Aorta (tissue), 5 donors: ENCODE data around the gene ZNF892. TPM values are rescaled to one million over a fixed set of nuclear protein-coding genes. Genes with fewer than 3 reads are reported as not detected.
"Not testable (repeated sequence)": the region's sequence is repeated elsewhere in the genome, so short reads cannot be mapped to it uniquely, and the experiment has no call there.

Experiments used
- ATAC-seq: fragments of 200-7000 bp; cut with Tn5 transposase; one replicate; pipeline ENCODE4 v1.9.1; 2022; ENCODE audit warnings: moderate library complexity; ENCODE audit not compliant: low FRiP score
- DNase-seq, 2 donors: peaks; one replicate each; pipeline ENCODE4 v3.0.0-alpha.2; 2020
- H3K27ac ChIP-seq, 2 donors: one replicate each; pipeline ENCODE4 v1.5.1; 2013; ENCODE audit warnings: low read length in 2 of 2, mild to moderate bottlenecking in 2 of 2, moderate library complexity in 2 of 2, control low read depth in 1 of 2, inconsistent platforms in 1 of 2, low read depth in 1 of 2
- H3K27me3 ChIP-seq, 2 donors: one replicate each; pipeline ENCODE4 v1.6.1; 2013; ENCODE audit warnings: control low read depth in 1 of 2, low read length in 1 of 2, mild to moderate bottlenecking in 1 of 2, moderate library complexity in 1 of 2; ENCODE audit not compliant: insufficient read depth in 2 of 2, control insufficient read depth in 1 of 2
- H3K36me3 ChIP-seq, 2 donors: one replicate each; pipeline ENCODE4 v1.6.1; 2013; ENCODE audit warnings: control low read depth in 1 of 2, low read length in 1 of 2, mild to moderate bottlenecking in 1 of 2; ENCODE audit not compliant: insufficient read depth in 2 of 2, control insufficient read depth in 1 of 2
- H3K4me1 ChIP-seq, 2 donors: one replicate each; pipeline ENCODE4 v1.6.1; 2013; ENCODE audit warnings: low read length in 2 of 2, control low read depth in 1 of 2, mild to moderate bottlenecking in 1 of 2, moderate library complexity in 1 of 2; ENCODE audit not compliant: insufficient read depth in 2 of 2, control insufficient read depth in 1 of 2
- H3K4me3 ChIP-seq, 2 donors: one replicate each; pipeline ENCODE4 v1.5.1; 2013; ENCODE audit warnings: low read length in 2 of 2, control low read depth in 1 of 2, mild to moderate bottlenecking in 1 of 2
- H3K9me3 ChIP-seq: one replicate; pipeline ENCODE4 v1.6.1; 2013; ENCODE audit warnings: mild to moderate bottlenecking, low read length; ENCODE audit not compliant: control insufficient read depth
- WGBS, 2 donors: extraction: QIAGEN DNeasy Blood & Tissue Kit; methylation state at CpG; one replicate each; pipeline ENCODE4 v1.1.7; 2013; 5-methylcytosine and 5-hydroxymethylcytosine counted together
- intact Hi-C, 2 donors: fragments of 100-400 bp; cut with DNase I; formaldehyde crosslinking; loops; one replicate each; pipeline versions ENCODE4 v1.14.2 to v1.15.0; 2022
- polyA plus RNA-seq, 2 donors: library from polyadenylated mRNA; stranded (reverse); fragments of 200-250 nt; gene quantifications; one replicate each; pipeline ENCODE4 v1.2.3, GENCODE V29; 2013
- total RNA-seq, 2 donors: library from RNA; stranded (reverse); fragmentation: NEBNext Ultra II Directional; extraction: Animal tissue kit (Norgen Biotek cat#: 25700); gene quantifications; one replicate each; pipeline ENCODE4 v1.2.1, GENCODE V29; 2021
- donor health status: healthy with polysubstance abuse.
- donor health status: Bipolar disorder and iron deficiency.
- donor health status: DM: no; HTN: no; CAD: no.
- donor health status: DM: no; HTN: no; CAD: no.
- donor health status: DM: yes; HTN: yes; CAD: no.

Gene ZNF892
- total and polyA plus RNA-seq, 4 donors: 0.64 to 8.3 (median 4.3) TPM; not detected in 1

- no peak for DNase-seq
- Histone ChIP-seq H3K9me3 (peaks cover 14% of the 10 kb centered on the region), H3K4me1 (no peaks in the 10 kb centered on the region), H3K4me3 (no peak overlapping the region), H3K27ac (no peak overlapping the region), H3K27me3 (no peaks in the 10 kb centered on the region), H3K36me3 (no peaks in the 10 kb centered on the region)
- intact Hi-C loops: no loop called here
- no peak for ATAC-seq
Measured at GRCh38 chr2:95238131-95238530, 30.8 kb downstream of the ZNF892 start.

- H3K27ac ChIP-seq: no peak overlapping the region
- intact Hi-C loops: no loop called here
- DNase-seq (no peak), ATAC-seq (no peak)
- no peaks in the 10 kb centered on the region for H3K27me3 ChIP-seq
- peaks cover 10% of the 10 kb centered on the region for H3K9me3 ChIP-seq
- no peaks in the 10 kb centered on the region for H3K4me1 ChIP-seq
- no peaks in the 10 kb centered on the region for H3K36me3 ChIP-seq
- WGBS, 2 donors: 95 to 96% methylated on average over 5 of the region's 5 CpGs
- no peak overlapping the region for H3K4me3 ChIP-seq
Measured at GRCh38 chr2:95240091-95240490, 32.8 kb downstream of the ZNF892 start.

GRCh38 chr2:95240556-95240955 is 33.2 kb downstream of the ZNF892 start:
- DNase-seq: no peak
- ATAC-seq: no peak
- WGBS, 2 donors: 96 to 97% methylated on average over 5 of the region's 5 CpGs
- peaks cover 10% of the 10 kb centered on the region for H3K9me3 ChIP-seq
- no peak overlapping the region for H3K4me3 ChIP-seq
- intact Hi-C loops: no loop called here
- no peaks in the 10 kb centered on the region for H3K4me1 ChIP-seq
- no peaks in the 10 kb centered on the region for H3K36me3 ChIP-seq
- no peak overlapping the region for H3K27ac ChIP-seq
- H3K27me3 ChIP-seq: no peaks in the 10 kb centered on the region

GRCh38 chr2:95242084-95242483 is 34.8 kb downstream of the ZNF892 start:
- 92 to 94% methylated on average over 1 of the region's 1 CpG for WGBS, 2 donors
- intact Hi-C loops, H3K4me3 ChIP-seq, ATAC-seq, H3K27me3 ChIP-seq, H3K36me3 ChIP-seq, H3K4me1 ChIP-seq, H3K9me3 ChIP-seq, DNase-seq, H3K27ac ChIP-seq: not testable (repeated sequence)

Other genes with a start within 250 kb of the ZNF892 start
- gene MAL, start 181.8 kb upstream of the ZNF892 start, total RNA-seq: 1 to 10 TPM; 1.2 to 1.9 TPM
- 1 to 10 TPM in 1 of 2 donors, under 1 TPM in 1; 0.49 to 2.0 TPM for gene MAL, start 181.8 kb upstream of the ZNF892 start, polyA plus RNA-seq
- gene MRPS5, start 85.7 kb upstream of the ZNF892 start, total RNA-seq: 10 to 100 TPM; 31.2 to 38.3 TPM
- 10 to 100 TPM; 34.3 to 57.1 TPM for gene MRPS5, start 85.7 kb upstream of the ZNF892 start, polyA plus RNA-seq
- gene ZNF514, start 47.7 kb upstream of the ZNF892 start, total RNA-seq: 10 to 100 TPM; 13.9 to 30.7 TPM
- 10 to 100 TPM in 1 of 2 donors, 1 to 10 TPM in 1; 7.6 to 16.9 TPM for gene ZNF514, start 47.7 kb upstream of the ZNF892 start, polyA plus RNA-seq
- gene ZNF2, start 41.7 kb upstream of the ZNF892 start, total RNA-seq: 1 to 10 TPM; 3.1 to 5.9 TPM
- 1 to 10 TPM; 1.3 to 2.3 TPM for gene ZNF2, start 41.7 kb upstream of the ZNF892 start, polyA plus RNA-seq
- gene PROM2, start 66.9 kb downstream of the ZNF892 start, total RNA-seq: 1 to 10 TPM; 1.4 to 2.8 TPM
- 1 to 10 TPM in 1 of 2 donors, not detected in 1; 1.4 TPM for gene PROM2, start 66.9 kb downstream of the ZNF892 start, polyA plus RNA-seq
- 10 to 100 TPM in 1 of 2 donors, 1 to 10 TPM in 1; 7.7 to 10.7 TPM for gene KCNIP3, start 89.8 kb downstream of the ZNF892 start, total RNA-seq
- 1 to 10 TPM; 2.9 to 7.6 TPM for gene KCNIP3, start 89.8 kb downstream of the ZNF892 start, polyA plus RNA-seq
- gene FAHD2A, start 195.2 kb downstream of the ZNF892 start, total RNA-seq: 10 to 100 TPM; 17.7 to 23.3 TPM
- gene FAHD2A, start 195.2 kb downstream of the ZNF892 start, polyA plus RNA-seq: 10 to 100 TPM; 22.4 to 22.8 TPM